ENCODE data around the gene NHERF1. TPM values are rescaled to one million over a fixed set of nuclear protein-coding genes. Genes with fewer than 3 reads are reported as not detected.

Gene NHERF1
- total RNA-seq, 2 experiments from 2014 or later: 115 to 170 TPM

DNA sequence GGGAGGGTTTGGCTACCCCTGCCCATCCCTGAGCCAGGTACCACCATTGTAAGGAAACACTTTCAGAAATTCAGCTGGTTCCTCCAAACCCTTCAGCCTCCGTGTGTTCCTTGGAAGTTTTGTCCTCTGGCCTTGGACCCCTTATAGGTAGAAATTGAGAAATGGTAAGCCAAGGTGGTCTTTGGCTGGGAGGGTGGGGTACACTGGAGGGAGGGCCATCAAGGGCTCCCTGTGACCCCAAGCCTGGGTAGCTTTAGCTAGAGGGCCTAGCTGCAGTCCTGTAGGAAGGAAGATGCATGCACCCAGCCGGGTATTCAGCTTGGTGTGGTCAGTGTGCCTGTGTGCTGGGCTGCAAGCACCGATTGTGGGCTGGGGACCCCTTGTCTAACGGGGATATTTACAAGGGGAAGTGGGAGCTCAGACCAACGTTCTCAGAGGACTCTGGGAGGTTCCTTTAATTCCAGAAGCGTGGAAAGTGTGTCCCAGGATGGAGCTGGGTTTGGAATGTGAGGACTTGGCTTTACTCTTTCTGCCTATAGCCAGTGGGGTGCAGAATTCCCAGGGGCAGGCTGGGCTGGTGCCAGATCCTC is 20.9 kb downstream of the NHERF1 start:
- Mint-ChIP-seq H3K4me3 (no peak overlapping the region), H3K27me3 (no peaks in the 10 kb centered on the region), H3K27ac (peak overlapping the region; percentile 47), H3K36me3 (ENCODE audit: low read depth) (peaks cover 47% of the 10 kb centered on the region), H3K9me3 (ENCODE audit: low read depth) (no peaks in the 10 kb centered on the region), H3K4me1 (peaks cover 16% of the 10 kb centered on the region)
- no peak for DNase-seq
- ChIA-PET POLR2A (no interaction called here), CTCF (interaction anchor here (0.6 to 9.5 kb wide), 8 partner anchors 12 to 203 kb away, joined by 3 to 93 read pairs (median 6); no protein-coding TSS in a partner anchor)
- intact Hi-C loops (cut with DNase I, micrococcal nuclease): no loop called here
- no peak for ATAC-seq

DNA sequence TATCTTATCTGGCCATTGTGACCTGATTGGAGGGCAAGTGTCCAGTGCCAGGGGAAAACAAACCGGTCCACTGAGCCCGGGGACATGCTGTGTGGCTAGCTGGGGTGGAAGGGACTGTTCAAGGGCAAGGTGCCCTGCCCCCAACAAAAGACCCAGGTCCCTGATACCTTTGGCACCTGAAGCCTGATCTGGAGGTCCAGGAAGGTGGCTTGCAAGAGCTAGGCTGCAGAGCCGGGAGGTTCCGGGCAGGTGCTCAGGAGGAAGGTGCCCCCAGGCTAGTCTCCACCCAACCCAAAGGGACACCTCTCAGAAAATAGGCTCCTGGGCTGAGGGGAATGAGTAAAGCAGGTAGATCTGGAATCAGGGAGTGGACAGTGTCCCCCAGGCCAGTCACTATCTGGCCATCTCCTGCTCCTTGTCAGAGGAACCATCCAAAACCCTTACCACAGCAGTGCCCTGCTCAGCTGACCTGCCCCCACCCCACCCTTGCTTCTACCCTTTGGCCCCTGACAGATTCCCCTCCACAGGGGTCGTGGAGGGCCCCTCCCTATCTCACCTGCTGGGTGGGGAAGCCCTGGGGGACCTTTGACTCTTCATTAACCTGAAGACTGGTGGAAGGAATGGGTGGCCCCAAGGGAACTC is 21.5 kb downstream of the NHERF1 start:
- POLR2A ChIA-PET: interaction anchor here (0.6 kb wide), 1 partner anchor 170 kb away, joined by 11 read pairs; no protein-coding TSS in a partner anchor
- peak; percentile 4 for ATAC-seq
- Mint-ChIP-seq H3K4me1 (peaks cover 16% of the 10 kb centered on the region), H3K4me3 (no peak overlapping the region), H3K36me3 (ENCODE audit: low read depth) (peaks cover 44% of the 10 kb centered on the region), H3K27me3 (no peaks in the 10 kb centered on the region), H3K9me3 (ENCODE audit: low read depth) (no peaks in the 10 kb centered on the region), H3K27ac (peak overlapping the region; percentile 60)
- intact Hi-C loops (cut with DNase I, micrococcal nuclease): loop anchor here (1.0 to 10.0 kb wide), 4 partner anchors 25 to 1965 kb away; partner anchors contain the start of genes MFSD11 (in 1 of the 2) and SRSF2 (in 1 of the 2)
- CTCF ChIA-PET: interaction anchor here (1.1 to 9.5 kb wide), 10 partner anchors 12 to 112 kb away, joined by 3 to 93 read pairs (median 9); partner anchors contain the start of gene RAB37
- no peak for DNase-seq

DNA sequence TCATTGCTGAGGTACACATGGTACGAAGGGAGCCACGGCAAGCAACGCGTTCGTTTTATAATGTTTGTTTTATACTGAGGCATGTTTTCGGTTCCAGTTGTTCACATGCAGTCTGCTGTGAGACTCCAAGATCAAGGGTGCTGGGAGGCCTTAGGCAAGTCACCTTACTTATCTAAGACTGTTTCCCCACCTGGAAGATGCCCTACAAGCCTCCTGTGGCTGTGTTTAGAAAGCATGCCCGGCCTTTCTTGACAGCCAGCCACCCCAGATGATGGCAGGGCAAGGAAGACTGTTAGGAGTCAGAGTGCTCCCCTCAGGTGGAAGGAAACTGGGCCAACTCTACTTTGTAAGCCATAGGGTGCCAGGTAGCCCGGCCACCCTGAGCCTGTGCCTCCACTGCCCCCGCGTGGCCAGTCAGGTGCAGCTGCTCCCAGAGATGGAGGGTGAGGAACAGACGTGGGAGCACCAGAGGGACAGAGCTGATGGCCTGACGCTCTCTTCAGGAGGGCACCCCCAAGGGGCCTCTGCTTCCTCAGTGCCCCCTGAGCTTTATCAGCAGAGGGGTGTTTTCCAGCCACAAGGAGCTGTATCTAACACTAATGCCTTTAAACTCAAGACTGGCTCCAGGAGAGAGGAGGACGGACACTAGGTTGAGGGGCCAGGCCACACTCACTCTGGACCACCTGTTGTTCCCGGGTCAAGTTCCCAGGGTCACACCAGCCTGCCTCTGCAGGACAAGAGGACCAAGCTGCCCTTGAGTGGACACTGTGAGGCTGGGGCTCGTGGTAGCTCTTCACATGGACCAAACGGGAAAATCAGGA is 22.3 kb downstream of the NHERF1 start:
- intact Hi-C loops (cut with DNase I, micrococcal nuclease): loop anchor here (1.0 to 10.0 kb wide), 4 partner anchors 26 to 1964 kb away; partner anchors contain the start of genes MFSD11 (in 1 of the 2) and SRSF2 (in 1 of the 2)
- peak; percentile 84 for DNase-seq
- peaks cover 43% of the 10 kb centered on the region for H3K36me3 Mint-ChIP-seq (ENCODE audit: low read depth)
- peaks cover 23% of the 10 kb centered on the region for H3K4me1 Mint-ChIP-seq
- ChIA-PET CTCF (interaction anchor here (0.8 to 9.5 kb wide), 17 partner anchors 8 to 123 kb away, joined by 3 to 93 read pairs (median 5); partner anchors contain the start of genes FDXR and RAB37), POLR2A (interaction anchor here (0.6 kb wide), 1 partner anchor 171 kb away, joined by 11 read pairs; no protein-coding TSS in a partner anchor)
- H3K9me3 Mint-ChIP-seq (ENCODE audit: low read depth): no peaks in the 10 kb centered on the region
- peak overlapping the region; percentile 60 for H3K27ac Mint-ChIP-seq
- ATAC-seq: peak; percentile 93
- no peaks in the 10 kb centered on the region for H3K27me3 Mint-ChIP-seq
- no peak overlapping the region for H3K4me3 Mint-ChIP-seq

DNA sequence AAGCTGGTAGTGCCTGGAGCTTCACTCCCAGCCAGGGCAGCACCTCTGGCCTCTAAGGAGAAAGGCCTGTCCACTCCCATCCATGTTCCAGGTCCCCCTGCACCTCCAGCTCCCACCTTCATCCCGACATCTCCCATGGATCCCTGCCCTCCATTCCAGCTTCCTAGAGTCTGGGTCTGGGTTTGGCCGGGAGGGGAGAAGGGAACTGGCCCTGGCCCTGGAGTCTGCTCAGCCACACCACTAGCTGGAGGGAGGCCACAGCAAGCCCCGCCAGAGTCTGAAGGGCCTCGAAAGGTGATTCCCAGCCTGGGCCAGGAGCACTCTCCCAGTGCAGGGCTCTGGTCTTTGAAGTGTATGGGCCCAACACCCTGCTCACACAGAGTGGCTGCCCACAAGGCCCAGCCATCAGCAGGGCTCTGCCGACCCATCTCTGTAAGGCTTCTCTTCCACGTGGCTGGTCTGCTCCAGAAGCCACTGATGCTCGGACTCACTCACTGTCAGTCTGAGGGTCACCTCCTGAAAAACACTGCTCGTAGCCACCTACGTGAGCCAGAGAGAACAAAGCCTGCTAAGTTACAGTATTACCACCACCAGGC is 23.0 kb downstream of the NHERF1 start:
- H3K27me3 Mint-ChIP-seq: no peaks in the 10 kb centered on the region
- DNase-seq (no peak), ATAC-seq (no peak)
- H3K9me3 Mint-ChIP-seq (ENCODE audit: low read depth): no peaks in the 10 kb centered on the region
- H3K4me1 Mint-ChIP-seq: peaks cover 27% of the 10 kb centered on the region
- POLR2A ChIA-PET: no interaction called here
- H3K27ac Mint-ChIP-seq: no peak overlapping the region
- H3K4me3 Mint-ChIP-seq: no peak overlapping the region
- H3K36me3 Mint-ChIP-seq (ENCODE audit: low read depth): peaks cover 45% of the 10 kb centered on the region
- CTCF ChIA-PET: interaction anchor here (0.8 to 9.5 kb wide), 17 partner anchors 8 to 124 kb away, joined by 3 to 93 read pairs (median 5); partner anchors contain the start of genes FDXR and RAB37
- intact Hi-C loops (cut with DNase I, micrococcal nuclease): loop anchor here (2.0 to 10.0 kb wide), 2 partner anchors 27 to 1963 kb away; partner anchors contain the start of genes MFSD11 (in 1 of the 2) and SRSF2 (in 1 of the 2)

DNA sequence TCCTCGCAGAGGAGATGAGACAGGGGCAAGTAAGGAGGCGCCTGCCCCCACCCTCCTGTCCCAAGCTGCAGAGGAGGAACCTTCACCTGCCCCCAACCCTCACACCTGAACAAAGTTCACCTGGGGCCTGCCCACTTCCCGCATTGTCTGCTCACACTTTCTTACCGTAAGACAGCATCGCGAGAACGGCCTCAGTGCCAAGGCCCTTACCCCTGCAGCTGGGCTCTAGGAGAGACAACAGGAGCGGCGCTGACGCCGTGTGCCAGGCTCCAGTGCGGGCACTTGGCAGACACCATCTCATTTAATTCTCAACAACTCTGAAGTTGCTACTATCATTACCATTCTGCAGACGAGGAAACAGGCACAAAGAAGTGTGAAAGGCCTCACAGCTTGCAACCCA is 23.6 kb downstream of the NHERF1 start:
- ChIA-PET CTCF (interaction anchor here (0.6 to 9.5 kb wide), 10 partner anchors 8 to 117 kb away, joined by 3 to 93 read pairs (median 8); partner anchors contain the start of gene FDXR), POLR2A (no interaction called here)
- DNase-seq: no peak
- no peaks in the 10 kb centered on the region for H3K27me3 Mint-ChIP-seq
- intact Hi-C loops (cut with DNase I, micrococcal nuclease): loop anchor here in 1 of 2 experiments (10.0 kb wide), 1 partner anchor 1963 kb away; the partner anchor contains the start of genes MFSD11 and SRSF2
- H3K4me3 Mint-ChIP-seq: no peak overlapping the region
- H3K9me3 Mint-ChIP-seq (ENCODE audit: low read depth): no peaks in the 10 kb centered on the region
- no peak for ATAC-seq
- peaks cover 43% of the 10 kb centered on the region for H3K36me3 Mint-ChIP-seq (ENCODE audit: low read depth)
- peaks cover 31% of the 10 kb centered on the region for H3K4me1 Mint-ChIP-seq
- H3K27ac Mint-ChIP-seq: no peak overlapping the region

DNA sequence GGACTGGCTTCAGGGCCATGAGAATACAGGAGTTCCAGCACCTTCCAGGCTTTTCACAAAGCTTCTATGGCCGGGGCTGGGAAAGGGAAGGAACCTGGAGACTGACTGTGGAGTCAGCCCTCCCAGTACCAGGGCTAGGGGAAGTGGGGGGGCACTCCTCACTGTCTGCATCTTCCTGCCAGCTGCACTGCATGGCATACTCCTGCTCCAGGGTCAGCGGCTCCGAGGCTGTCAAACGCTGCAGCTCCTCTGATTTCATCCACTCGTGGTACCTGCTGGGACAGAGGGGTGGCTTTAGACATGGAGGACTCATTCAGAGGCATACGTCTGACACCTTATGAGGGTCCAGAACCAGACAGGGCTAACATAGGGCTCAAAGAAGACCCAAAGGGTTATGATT is 25.0 kb downstream of the NHERF1 start:
- Mint-ChIP-seq H3K27ac (no peak overlapping the region), H3K9me3 (ENCODE audit: low read depth) (no peaks in the 10 kb centered on the region), H3K4me3 (peak overlapping the region; percentile 53), H3K36me3 (ENCODE audit: low read depth) (peaks cover 41% of the 10 kb centered on the region), H3K4me1 (peaks cover 42% of the 10 kb centered on the region), H3K27me3 (no peaks in the 10 kb centered on the region)
- intact Hi-C loops (cut with DNase I, micrococcal nuclease): loop anchor here in 1 of 2 experiments (10.0 kb wide), 1 partner anchor 1961 kb away; the partner anchor contains the start of genes MFSD11 and SRSF2
- ATAC-seq (no peak), DNase-seq (no peak)
- ChIA-PET POLR2A (no interaction called here), CTCF (interaction anchor here (0.7 to 9.5 kb wide), 8 partner anchors 13 to 118 kb away, joined by 3 to 93 read pairs (median 8); partner anchors contain the start of gene RAB37)

DNA sequence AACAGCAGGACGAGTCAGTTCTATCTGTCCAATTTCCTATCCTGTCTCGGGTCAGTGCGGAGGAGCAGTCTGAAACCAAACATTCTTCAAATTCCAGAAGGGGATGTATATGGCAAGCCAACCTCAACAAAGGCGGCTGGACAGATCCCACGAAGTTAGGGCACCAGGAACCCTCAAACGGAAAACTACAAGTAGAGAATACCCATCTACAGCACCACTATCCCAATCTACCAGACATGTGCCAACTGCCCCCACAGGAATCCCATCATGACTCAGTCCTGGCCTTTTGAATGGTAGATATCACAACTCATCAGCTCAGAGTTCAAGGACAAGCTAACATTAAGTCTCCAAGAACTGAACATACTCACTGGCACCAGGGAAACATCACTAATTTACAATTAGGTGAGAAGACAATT is 25.5 kb downstream of the NHERF1 start:
- Mint-ChIP-seq H3K36me3 (ENCODE audit: low read depth) (peaks cover 36% of the 10 kb centered on the region), H3K27me3 (no peaks in the 10 kb centered on the region), H3K27ac (peak overlapping the region; percentile 68), H3K4me3 (peak overlapping the region; percentile 53), H3K4me1 (peaks cover 46% of the 10 kb centered on the region), H3K9me3 (ENCODE audit: low read depth) (no peaks in the 10 kb centered on the region)
- intact Hi-C loops (cut with DNase I, micrococcal nuclease): loop anchor here in 1 of 2 experiments (10.0 kb wide), 1 partner anchor 1961 kb away; the partner anchor contains the start of genes MFSD11 and SRSF2
- POLR2A ChIA-PET: interaction anchor here (0.7 to 1.4 kb wide), 2 partner anchors 38 to 286 kb away, joined by 6 read pairs; no protein-coding TSS in a partner anchor
- no peak for ATAC-seq
- DNase-seq: no peak
- CTCF ChIA-PET: interaction anchor here (0.7 to 9.5 kb wide), 9 partner anchors 14 to 117 kb away, joined by 3 to 93 read pairs (median 5); partner anchors contain the start of gene RAB37

DNA sequence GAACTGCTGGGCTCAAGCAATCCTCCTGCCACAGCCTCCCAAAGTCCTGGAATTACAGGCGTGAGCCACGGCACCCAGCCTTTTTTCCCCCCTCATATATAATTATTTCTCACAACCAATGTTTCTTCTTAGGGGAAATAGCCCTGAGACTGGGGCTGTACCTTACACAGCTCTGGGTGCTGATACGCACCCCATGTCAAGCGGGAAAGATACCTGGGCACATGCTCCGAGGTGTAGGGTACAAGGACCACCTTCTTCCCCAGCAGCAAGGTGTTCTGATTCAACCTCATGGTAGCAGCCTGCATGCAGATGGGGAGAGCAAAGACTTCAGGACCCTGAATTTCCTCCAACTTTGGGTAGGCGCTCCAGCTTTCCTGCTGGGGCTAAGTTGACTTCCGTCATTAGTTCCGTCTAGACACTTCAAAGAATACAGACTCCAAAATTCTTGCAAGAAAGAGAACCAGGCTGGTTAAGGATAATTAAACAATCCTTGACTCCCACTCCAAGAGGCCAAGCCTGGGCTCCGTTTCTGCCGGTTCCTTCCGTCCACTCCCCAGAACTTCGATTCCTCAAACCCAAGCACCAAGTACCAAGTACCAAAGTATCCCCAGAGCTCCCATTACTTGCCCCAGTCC is 27.1 kb downstream of the NHERF1 start:
- ATAC-seq: no peak
- POLR2A ChIA-PET: interaction anchor here (1.2 to 1.4 kb wide), 3 partner anchors 26 to 40 kb away, joined by 3 to 6 read pairs (median 4); no protein-coding TSS in a partner anchor
- no peaks in the 10 kb centered on the region for H3K27me3 Mint-ChIP-seq
- intact Hi-C loops (cut with DNase I, micrococcal nuclease): loop anchor here (1.0 to 10.0 kb wide), 6 partner anchors 27 to 1959 kb away; partner anchors contain the start of genes NHERF1 (in 2 of the 2), CASKIN2 (in 1 of the 2), MFSD11 (in 1 of the 2) and SRSF2 (in 1 of the 2)
- peak overlapping the region; percentile 98 for H3K4me3 Mint-ChIP-seq
- no peak for DNase-seq
- H3K4me1 Mint-ChIP-seq: peaks cover 57% of the 10 kb centered on the region
- H3K9me3 Mint-ChIP-seq (ENCODE audit: low read depth): no peaks in the 10 kb centered on the region
- CTCF ChIA-PET: interaction anchor here (0.6 to 9.5 kb wide), 12 partner anchors 9 to 465 kb away, joined by 3 to 93 read pairs (median 4); partner anchors contain the start of genes FDXR and RAB37
- H3K27ac Mint-ChIP-seq: peak overlapping the region; percentile 94
- H3K36me3 Mint-ChIP-seq (ENCODE audit: low read depth): peaks cover 27% of the 10 kb centered on the region

DNA sequence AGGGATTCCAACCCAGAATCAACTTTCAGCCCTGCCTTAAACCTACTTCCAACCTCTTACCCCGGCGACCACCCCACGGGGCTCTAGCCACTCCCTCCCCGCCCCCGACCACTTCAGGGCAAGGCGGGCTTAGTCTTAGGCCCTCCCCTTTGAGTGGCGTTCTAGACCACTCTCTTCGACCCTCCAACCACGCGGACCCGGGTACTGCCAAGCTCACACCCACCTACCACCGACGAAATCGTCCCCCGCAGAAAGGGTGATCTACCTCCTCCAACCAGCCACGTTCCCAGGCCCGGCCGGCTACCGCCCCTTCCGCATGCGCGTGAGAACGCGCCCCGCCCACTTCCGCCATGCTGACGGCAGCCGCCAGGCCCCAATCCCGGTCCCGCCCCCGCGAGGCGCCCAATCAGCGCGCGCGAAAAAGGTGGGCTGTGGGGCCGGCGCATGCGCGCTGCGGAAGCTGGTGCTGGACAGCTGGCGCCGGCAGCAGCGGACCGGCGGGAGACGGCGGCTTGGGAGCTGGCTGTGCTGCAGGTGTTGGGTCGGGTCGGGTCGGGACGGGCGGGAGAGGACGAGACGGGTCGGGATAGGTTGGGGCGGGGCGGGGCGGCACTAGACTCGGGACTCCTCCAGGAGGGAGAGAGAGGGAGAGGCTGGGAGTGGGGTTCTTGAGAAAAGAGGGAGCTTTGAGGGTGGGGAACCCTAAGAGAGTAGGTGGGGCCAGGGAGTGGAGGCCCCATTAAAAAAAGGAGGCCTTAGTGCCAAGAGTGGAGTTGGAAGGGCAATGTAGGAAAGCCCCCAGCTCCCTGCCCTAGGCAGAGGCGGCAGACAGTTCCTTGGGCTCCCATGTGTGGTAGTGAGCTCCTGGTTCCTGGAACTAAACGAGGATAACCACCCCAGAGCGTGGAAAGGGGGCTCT is 27.9 kb downstream of the NHERF1 start, which contains the start of gene NAT9:
Gene NAT9 (minus strand): TSS at position 302 of the 919 bp plus-strand sequence. CDS start 647 bp downstream, outside the sequence.
- Mint-ChIP-seq H3K4me1 (peaks cover 59% of the 10 kb centered on the region), H3K4me3 (peak within 1 kb of the TSS; percentile 98), H3K27ac (peak within 1 kb of the TSS; percentile 94), H3K27me3 (no peaks in the 10 kb centered on the region), H3K9me3 (ENCODE audit: low read depth) (no peaks in the 10 kb centered on the region), H3K36me3 (ENCODE audit: low read depth) (peaks cover 21% of the 10 kb centered on the region)
- intact Hi-C loops (cut with DNase I, micrococcal nuclease): loop anchor here (1.0 to 10.0 kb wide), 6 partner anchors 28 to 1958 kb away; partner anchors contain the start of genes NHERF1 (in 2 of the 2), CASKIN2 (in 1 of the 2), MFSD11 (in 1 of the 2) and SRSF2 (in 1 of the 2)
- DNase-seq: peak; percentile 100
- peak; percentile 76 for ATAC-seq
- ChIA-PET CTCF (interaction anchor here (0.6 to 9.5 kb wide), 11 partner anchors 9 to 464 kb away, joined by 3 to 93 read pairs (median 4); partner anchors contain the start of gene FDXR), POLR2A (interaction anchor here (0.8 to 1.4 kb wide), 4 partner anchors 10 to 38 kb away, joined by 3 to 6 read pairs (median 4); no protein-coding TSS in a partner anchor)
